Stimulated activated CD4-positive, alpha-beta T cell treated with anti-CD3 and anti-CD28 coated beads, Interleukin-1b, Interleukin-23, amount 100 ng/mL, for 24 hours (primary cell): ENCODE measurements around the gene KANK4.

Source experiments
- DNase-seq, 4 experiments: peaks; one replicate each; pipeline ENCODE4 v3.0.0-alpha.2; 2020; ENCODE audit warnings: low read depth in 4 of 4, low spot score in 1 of 4

The KANK4 gene

DNA sequence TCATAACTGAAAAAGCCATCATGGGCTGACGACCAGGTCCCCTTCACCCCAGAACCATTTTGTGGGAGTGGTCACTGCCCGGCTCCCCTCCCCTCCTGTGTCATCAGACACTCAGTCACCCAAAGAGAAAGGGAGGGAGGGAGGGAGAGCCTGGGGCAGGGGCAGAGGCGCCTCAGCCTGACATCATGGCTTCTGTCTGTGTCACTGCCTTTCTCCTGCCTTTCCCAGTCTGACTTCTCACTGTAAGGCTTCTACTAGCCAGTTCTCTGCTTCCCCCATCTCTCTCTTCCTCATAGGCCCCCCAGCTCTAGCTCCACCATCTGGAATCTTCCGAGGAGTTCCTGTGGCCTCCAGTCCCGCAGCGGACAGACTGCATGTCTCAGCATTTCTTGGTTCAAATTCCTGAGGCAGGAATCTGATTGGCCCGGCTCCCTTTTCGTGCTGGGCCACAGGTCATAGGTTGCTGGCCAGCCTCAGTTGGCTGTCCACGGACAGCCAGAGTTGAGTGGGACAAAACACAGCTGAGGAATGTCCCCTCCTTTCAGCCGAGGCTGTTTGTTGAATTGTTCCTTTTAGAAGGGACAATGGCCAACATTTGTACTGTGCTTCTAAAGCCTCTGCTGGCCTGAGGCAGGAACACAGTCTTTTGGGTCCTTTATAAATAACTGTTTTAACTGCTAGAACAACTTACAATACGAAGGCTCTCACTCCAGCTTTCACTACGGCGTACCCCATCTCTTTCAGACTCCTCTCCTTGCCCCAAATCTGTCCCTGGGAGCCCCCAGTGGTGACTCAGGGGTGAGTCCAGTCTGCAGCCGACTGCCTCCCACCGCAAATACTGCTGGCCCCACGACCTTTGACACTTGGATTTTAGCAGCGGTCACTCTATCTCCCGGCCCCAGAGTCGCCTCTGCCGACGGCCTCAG, 18.7 kb upstream of the KANK4 start:
- DNase-seq = no peak

DNA sequence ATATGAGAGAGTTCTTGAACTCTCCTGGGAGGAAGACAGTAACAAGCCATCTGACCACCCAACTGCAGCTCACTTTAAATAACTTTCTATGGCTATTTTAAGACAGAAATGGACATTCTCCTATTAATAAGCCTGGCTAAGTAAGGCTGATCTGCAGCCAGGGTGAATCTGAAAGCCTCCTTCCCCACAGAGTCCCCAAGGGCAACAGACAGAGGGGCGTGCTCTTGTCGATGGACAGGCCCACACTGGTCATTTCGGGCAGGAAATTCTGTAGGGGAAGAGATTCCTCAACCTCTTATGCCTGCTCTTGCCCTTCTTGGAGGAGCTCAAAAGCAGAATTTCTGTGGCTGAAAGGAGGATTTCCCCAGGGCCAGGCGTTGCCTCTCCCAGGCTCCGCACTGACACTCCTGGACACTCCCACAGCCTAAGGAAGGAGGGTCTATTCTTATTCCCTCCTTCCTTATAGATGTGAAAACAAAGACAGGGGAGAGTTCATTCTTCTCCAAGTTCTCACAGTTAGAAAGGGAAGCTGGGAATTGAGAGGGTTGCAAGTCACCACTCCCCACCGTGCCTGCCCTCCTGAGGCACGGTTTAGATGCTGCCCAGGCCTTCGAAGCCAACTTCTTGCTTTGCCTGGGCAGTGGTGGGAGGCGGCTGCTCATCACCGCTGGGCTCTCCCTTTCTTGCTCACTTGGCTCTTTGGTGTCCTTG, 17.9 kb upstream of the KANK4 start:
- DNase-seq = no peak

DNA sequence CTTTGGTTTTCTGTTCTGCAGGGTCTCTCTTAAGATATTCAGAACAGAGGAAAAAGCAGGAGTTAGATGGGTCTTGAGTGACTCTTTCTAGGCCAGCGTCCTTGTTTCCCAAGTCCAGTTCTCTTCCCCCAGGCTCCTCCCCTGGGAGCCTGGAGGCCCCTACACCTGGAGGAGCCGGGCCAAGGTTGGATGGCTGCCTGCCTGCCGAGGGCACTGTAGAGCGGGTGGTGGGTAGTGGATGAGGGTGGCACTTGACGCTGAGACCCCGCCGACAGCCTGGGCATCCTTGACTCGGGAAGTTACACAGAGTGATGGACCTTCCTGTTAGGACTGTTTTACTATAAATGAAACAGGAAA, 17.4 kb upstream of the KANK4 start:
- DNase-seq = no peak

DNA sequence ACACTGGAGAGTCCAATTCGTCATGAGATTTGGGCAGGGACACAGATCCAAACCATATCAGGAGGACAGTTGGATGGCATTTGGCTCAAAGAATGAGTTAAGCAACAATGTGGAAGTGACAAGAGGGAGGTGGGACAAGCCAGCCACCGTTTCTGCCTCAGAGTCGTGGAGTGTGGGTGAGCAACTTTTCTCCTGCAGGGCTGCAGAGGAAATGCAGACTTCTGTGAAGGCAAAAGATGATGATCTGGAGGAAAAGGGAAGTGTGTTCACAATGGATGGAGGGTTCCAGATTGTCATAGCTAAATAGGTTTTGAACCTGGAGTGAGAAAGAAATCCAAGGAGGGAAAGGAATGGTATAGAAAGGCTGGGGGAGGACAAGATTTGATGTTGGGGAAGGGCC, 16.4 kb upstream of the KANK4 start:
- no peak for DNase-seq

DNA sequence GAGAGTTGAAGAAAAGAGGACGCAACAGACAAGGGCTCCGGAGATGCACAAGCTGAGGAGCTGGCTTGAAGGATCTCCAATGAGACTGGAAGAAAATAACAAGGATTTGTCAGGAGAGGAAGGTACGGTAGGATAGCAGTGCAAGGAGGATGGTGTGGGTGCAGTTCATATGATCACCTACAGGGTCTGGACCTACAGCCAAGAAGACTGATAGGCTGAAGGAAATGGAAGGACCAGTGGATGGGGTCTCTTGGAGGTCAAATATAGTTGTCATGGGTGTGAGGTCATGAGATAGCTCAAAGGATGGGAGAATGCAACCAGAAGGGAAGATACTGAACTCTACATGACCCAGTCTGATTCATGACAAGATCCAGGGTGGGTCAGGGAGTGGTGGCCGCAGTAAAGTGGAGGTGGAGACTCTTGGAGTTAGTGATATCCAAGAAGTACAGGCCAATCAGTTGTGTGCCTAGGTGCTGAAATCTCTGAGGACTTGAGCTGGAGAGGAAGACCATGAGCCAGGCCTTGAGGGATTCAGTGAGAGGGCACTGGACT, 15.3 kb upstream of the KANK4 start:
- no peak for DNase-seq

DNA sequence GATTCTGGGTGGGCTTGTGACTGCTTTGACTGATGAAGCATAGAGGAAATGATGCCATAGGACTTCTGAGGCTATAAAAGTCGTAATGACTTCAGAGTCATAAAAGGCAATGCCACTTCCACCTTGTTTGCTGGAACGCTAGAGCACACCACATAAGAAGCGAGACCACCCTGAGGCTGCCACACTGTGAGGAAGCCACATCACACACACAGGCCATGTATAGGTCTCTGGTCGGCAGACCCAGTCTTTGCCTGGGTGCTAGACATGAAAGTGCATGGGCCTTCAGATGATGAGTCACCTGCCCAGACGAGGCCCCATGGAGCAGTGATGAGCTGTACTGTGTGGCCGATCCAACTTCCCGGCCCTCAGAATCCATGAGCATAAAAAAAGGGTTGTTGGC, 14.2 kb upstream of the KANK4 start:
- no peak for DNase-seq

DNA sequence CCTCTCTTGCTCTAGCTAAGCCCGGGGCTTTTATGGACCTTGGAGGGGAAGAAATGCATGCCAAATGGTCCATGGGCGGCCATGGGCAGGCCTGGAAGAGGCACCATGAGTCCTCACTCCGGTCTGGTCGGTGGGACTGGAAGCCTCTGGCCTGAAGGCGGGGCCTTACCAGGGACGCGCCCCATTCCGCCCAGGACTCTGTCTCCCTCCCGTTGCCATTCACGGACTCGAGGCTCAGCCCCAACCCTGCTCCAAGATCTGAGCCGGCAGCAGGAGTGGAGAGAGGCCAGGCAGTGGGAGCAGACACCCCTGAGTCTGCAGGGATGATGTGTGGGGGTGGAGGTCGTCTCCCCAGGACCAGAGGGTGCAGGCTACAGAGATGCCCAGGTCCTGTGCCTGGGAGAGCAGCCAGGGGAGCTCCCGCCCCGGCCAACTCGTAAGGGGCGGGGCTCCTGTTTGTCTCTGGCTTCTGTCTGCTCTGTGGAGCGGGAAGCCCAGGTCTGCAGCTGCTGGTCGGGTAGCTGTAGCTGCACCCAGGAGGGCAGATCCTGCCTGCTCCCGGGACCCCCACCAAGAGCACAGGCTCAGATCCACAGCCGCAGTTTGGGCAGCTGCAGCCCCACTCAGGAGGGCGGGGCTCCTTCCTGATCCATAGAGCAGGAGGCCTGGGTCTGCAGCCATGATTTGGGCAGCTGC, 8.3 kb upstream of the KANK4 start:
- no peak for DNase-seq

DNA sequence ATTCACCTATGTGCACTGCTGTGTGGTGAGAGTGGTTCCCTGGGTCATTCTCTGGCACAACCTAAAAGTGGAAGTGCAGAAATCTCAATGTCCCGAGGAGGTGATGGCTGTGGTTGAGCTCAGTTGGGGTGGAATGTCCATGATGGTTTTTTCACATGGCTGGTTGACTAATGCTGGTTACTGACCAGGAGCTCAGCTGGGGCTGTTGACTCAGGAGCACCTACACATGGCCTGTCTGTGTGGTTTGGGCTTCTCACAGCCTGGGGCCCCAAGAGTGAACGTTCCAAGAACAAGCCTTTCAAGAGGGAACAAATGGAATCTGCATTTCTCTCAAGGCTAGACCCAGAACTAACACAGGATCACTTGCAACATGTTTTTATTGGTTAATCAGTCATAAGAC, 6.4 kb upstream of the KANK4 start:
- no peak for DNase-seq

DNA sequence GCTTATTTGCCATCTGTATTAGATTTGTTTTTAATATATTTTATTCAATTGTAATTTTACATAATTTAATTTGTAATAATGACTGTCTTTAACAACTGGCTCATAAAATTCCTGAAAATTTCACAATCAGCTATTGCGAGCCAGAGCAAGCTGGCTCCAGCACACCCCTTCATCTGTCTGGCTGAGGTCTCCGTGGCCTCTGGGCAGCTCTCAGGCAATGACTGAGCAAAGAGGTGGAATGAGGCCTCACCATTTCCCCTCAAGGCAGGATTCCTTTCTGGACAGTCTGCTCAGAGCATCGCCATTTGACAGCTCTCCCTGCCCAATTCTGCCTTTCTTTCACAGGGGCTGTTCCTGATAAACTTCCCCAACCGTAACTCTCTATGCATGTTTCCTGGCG, 5.8 kb upstream of the KANK4 start:
- DNase-seq = no peak

DNA sequence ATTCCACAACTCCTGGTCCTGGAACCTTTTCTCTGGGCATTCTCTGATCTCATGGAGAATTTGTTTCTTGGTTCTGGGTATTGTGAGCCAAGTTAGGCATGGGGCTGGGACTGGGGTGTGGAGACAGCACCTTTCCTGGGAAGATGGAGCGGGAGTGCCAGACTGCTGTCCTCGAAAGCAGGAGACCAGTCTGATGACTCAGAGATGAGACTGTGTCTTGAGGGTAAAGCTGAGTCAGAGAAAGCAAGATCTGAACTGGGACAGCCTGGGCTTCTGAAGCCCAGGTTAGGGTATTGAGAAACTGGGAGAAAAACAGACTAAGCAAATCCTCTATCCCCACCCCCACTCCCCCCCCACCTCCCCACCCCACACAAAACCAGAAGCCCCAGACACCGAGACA, 2.2 kb upstream of the KANK4 start:
- no peak for DNase-seq

DNA sequence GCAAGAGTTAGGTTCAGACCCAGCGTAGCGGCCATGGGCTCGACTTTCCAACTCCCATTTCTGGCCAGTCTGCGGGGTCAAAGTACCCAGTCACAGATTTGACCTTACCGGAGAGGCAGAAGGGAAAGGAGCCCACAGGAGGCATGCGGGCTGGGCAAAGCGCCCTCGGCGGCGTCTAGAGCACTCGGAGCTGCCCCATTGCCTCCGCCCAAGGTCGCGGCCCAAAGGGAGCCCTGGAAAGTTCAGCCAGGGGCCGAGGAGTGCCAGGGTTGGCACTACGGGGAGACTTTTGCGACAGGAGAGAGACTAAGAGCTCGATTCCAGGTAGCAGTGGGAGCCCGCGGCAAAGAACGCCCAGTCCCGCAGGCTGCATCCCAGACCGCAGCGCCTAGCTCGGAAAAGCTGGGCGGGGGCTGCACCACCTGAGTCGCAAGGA, 896 bp downstream of the KANK4 start:
- DNase-seq = no peak

DNA sequence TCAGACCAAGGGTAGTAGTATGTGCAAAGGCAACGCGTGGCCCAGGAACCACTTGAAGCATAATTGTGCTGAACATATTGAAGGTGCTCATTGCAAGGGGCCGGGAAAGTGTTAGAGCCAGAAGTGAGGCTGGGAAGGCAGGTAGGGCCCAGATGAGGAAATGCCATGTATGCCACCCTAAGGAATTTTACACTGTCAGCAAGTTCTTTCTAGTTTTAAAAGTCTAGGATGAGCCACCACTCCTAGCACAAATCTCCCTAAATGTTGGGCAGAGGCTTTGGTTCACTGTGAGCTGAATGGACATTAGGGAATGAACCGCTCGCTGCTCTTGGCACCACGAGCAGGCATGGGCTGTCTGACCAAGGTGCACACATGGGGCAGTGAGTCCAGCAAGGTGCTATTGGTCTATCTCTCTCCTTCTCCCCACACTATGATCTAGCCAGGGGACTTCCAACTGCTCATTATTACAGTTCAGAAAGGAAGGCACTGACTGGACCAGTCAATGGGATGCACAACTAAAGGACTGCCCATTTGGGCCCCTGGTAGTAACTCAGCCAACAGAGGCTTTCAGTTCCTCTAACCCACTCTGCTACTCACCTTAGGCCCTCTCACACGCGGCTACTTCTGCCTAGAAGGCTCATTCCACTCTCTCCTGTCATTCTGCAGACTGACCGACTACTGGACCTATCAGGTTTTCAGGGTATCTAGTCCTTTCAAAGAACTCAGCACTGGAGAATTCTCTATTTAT, 2.0 kb downstream of the KANK4 start:
- no peak for DNase-seq

DNA sequence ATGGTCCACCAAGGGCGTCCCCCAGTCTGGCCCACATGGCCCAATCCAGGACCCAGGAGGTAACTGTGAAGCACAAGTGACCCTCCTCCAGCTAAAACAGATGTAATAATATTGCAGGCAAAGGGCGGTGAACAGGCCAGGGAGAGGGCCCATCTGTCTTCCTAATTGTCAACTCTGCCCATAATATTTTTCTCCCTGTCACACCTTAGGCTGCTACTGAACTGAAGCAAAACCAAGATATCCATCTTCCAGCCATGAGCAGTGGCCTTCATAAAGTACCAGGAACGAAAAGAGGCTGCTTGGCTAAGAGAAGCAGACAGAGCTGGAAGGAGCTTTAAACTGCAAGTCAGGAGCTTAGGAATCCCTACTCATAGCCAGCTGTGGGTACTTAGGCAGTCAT, 3.1 kb downstream of the KANK4 start:
- no peak for DNase-seq

DNA sequence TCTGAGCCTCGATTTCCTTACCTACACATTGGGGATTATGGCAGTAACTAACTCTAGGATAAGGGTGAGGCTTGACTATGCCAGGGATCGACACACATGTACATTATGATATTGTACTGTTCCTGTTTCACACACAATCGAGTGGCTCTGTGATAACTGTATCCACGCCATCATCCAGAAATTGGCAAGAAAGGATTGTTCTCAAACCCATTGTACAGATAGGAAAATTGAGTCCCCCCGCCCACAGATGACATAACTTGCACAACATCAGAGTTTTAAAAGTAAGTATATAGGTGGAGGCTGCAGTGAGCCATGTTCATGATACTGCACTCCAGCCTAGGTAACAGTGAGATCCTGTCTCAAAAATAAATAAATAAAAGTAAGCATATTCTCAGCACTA, 3.8 kb downstream of the KANK4 start:
- DNase-seq = no peak

DNA sequence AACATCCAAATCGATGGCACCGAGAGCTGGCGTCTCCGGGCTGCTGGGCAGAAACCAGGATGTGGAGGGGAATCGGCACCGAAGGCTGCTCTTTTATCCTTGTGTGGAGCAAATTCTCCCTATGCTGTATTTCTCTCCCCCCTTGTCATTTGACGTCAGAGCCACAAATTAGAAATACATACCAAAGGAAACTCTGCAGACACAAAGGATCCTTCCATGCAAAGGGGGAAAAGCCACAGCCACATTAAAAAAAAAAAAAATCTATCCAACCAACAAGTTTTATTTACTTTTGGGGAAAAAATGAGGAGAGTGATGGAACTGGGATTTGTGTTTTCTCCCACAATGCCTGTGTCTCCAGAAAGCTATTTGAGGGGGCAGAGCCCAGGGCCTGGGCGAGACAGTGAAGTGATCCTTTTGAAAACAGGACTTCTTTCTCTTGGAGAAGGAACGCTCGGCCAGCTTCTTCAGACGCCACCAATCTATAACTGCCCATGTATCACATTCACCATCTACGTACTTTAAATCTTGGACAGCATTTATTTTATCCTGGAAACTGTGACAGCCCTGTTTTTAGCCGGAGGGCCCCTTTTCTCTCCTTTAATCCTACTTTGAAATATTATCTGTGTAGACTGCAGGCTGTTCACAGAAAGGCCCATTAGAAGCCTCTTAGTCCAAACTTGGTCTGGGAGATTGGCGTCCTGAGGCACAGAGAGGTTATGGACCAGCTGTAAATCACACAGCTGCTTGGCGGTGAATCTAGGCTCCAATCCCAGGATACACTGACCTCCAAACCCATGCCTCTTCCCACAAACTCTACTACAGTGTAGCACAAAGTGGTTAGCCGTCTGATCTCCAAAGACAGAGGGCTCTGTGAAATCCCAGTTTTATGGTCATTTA, 4.5 kb downstream of the KANK4 start:
- DNase-seq = no peak

DNA sequence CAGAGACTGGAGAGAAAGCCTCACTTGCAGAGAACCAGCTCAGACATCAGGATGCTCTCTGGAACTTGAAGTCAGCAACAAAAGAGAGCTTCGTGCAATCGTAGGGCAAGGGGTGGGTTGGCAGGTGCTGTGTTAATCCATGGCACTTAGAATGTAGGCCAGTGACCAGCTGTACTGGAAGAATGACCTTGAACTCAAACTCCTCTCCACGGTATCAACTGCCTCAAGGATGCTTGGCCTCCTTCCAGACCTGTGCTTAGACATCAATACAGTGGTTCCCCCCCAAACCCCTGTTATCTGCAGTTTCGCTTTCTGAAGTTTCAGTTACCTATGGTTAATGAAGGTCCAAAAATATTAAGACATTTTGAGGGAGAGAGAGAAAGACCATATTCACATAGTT, 6.5 kb downstream of the KANK4 start:
- no peak for DNase-seq

DNA sequence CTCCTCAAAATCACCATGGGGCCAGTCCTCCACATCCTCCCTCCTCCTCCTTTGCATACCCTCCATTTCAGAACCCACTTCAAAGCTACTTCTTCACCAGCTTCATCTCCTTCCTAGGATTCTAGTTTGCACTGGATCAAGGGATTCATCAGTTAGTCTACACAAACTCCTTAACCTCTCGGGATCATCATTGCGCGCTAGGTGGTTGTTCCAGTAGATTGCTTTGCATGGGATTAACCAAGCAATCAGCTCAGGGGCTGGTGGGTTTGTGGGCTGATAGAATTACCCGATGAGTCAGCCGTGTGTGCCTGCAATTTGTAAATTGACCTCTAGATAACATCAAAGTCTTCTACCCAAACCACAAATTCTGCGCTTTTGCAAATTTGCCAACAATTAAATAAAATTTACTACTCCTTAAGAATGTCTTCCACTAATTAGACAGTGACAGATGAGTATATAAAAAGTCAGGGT, 7.7 kb downstream of the KANK4 start:
- no peak for DNase-seq

DNA sequence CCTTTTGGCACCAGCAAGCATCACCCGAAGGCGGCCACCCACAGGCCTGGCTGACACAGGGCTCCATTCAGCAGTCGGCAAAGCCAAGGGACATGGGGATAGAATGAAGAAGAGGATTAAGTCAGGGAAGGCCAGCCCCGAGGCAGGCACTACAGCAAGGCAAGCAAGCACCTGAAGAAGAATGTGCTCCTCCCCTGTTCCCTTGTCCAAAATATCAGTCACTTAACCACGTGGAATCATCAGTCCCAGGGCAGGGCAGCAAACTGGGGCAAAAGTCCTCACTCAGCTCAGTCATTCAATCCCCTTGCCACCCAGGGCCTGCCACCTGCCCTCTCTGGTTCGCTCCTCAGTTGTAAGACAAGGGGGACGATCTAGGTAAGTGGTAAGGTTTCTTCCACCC, 9.3 kb downstream of the KANK4 start:
- DNase-seq = no peak

DNA sequence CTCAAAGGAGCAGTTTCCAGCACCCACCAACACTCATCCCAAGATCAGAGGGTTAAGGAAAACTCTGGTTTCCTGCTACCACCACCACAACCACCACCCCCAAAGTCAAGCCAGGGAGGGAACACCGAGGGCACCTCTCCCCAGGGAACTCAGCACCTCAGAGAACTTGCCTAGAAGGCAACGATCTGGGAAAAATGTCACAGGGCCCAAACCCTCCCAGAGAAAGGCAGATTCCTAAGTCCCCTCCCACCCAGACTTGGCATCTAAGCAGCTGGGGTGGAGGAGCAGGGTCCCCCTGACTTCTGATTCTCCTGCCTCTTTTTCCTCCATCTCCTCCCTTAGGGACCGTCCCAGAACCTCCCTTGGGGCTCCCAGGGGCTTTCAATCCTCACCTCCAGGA, 10.6 kb downstream of the KANK4 start:
- no peak for DNase-seq
